GM18511 (cell line): Measurements from ENCODE around the gene AP1B1.
"Not testable (repeated sequence)": the region's sequence is repeated elsewhere in the genome, so short reads cannot be mapped to it uniquely, and the experiment has no call there.

Experiments used
- ATAC-seq: cut with Tn5 transposase; IDR thresholded peaks from one replicate; pipeline ENCODE4 v1.9.1; 2021; ENCODE audit warnings: mild to moderate bottlenecking, moderate library complexity; ENCODE audit not compliant: unreplicated experiment

The AP1B1 gene

DNA sequence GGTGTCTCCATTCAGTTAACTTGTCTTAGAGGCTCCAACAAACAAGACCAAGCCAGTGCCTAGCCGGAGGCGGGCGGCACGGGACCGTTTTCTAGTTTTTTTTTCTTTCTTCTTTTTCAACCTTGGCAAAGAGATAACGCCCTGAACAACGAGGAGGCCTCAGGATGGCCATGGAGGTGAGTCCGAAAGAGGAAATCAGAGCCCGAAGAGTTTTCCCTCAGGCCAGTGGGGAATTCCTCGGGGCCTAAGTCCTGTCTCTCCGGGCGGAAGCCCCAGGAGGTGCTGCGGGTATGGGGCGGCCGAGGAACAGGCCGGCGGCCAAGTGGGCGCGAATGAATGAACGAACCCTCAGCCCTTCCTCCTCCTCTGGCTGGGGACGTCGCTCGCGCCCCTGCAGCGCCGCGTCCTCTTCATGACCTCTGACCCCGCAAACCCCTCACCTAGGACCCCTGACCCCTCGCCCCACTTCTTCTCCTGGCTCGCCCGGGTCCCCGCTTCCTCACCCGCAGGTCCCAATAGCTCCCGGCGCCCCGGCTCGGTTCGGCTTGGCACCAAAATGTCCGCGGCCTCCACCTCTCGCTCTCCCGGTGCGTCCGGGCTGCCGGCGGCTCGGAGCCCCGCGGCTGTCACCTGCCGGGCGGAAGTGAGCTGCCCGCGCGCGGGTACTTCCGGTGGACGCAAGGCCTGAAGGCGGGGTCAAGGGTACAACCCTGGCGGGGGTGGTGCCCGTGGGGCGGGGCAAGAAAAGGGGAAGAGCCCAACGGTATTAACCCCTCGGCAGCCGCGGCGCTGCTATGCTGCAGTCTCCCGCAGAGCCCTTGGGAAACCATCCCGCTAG lies at the start of gene AP1B1:
TSS of gene AP1B1 (minus strand) at position 650 of the 838 bp plus-strand sequence. CDS start 21,327 bp downstream, outside the sequence.
- peak; percentile 82 for ATAC-seq

DNA sequence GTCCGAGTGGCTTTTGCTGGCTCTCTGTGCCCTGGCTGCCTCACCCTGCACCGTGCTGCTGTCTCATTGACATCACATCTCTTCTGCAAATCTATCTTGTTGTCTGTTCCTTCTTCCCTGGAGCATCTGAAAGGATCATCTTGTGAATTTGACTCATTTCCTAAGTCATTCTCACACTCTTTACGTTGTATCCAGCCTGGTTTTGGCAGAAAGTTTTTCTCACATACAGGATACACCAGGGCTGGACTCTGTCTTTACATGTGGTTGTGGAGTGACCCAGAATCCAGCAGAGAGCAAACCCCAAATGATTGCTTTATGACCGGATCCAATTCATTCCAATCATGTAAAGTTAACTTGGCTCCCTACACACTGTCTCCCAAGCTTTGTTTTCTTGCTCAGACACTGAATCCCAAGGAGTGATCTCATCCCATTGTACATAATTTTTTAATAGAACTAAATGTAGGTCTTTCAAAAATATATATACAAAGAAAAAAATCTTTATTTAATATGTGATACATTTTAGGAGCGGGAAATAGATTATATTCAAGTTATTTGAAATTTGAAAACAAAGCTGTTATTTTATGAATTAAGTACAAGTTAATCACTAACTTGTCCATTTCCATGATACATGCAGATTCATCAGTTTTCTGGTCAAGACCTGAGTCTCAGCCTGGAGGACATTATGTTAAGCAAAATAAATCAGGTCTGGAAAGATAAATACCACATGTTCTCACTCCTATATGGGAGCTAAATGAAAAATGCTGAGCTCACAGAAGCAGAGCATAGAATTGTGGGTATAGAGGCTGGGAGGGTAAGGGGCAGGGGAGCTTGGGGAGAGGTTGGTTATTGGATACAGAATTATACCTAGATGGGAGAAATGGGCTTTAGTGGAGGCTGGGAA lies 47.1 kb upstream of the AP1B1 start:
- no peak for ATAC-seq

DNA sequence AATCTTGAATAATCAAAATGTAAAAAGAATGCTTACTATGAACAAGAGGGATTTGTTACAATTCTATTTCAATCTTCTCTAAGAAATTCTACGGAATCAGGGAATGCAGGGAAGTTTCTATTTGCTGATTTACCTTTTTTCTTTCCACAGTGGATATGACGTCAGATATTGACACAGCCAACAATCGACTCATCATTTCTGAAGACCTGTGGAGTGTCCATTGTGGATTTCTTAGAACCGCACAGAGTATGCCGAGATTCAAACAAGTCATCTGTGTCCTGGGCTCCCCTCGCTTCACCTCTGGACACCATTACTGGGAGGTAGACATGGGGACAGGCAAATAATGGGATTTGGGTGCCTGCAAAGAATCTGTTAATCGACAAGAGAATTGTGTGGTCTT lies 45.9 kb upstream of the AP1B1 start:
- ATAC-seq, result no peak

DNA sequence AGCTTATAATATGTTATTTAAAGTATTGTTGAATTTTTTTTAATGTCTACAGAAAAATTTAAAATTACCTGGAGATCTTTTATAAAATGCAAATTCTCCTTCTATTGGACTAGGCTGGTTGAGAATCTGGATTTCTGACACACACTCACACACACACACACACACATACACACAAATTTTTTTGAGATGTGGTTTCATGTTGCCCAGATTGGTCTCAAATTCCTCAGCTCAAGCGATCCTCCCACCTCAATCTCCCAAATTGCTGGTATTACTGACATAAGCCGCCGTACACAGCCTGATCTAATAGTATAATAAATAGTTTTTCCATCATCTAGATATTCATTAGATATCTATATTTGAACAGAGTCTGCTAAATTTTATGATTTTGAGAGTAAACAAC lies 45.5 kb upstream of the AP1B1 start:
- no peak for ATAC-seq

DNA sequence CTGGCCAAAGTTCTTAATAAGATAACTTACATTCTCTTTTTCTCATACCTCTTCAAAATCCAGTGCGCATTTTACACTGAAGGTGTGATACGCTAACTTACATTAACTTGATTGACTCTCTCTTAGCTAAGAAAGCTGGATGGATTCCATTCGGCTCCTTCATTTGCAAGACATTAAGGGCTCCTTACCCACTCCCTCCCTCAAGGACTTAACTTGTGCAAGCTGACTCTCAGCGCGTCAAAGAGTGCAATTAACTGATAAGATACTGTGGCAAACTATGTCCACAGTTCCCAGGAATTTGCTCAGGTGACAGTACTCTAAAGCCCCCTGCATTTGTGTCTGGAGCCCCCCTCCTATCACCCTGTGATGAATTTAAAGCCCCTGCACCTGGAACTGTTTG lies 43.6 kb upstream of the AP1B1 start:
- no peak for ATAC-seq

DNA sequence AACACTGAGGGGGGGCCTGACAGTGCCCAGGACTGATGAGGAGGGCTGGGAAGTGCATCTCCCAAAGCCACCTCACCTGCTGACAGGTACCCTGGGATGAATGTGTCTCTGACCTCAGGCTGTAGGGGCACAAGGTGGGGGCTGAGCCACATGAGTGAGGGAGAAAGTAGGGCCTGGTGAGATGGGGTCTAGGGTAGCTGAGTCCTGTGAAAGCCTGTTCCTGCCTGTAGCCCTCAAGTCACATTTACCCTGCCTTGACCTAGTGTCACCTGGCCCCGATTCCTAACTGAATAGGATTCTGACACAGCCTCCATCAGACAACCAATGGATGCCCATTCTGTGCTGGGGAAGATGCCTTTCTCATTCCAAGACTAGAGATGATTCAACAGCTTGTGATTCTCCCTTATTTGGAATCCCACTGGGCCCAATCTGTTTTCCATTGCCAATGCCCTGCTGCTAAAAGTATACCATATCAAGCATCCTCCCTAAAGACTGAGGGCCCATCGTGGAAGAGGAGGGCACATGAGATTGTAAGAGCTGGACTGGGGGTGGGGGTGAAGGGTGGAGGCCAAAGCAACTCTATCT lies 38.9 kb upstream of the AP1B1 start:
- no peak for ATAC-seq

DNA sequence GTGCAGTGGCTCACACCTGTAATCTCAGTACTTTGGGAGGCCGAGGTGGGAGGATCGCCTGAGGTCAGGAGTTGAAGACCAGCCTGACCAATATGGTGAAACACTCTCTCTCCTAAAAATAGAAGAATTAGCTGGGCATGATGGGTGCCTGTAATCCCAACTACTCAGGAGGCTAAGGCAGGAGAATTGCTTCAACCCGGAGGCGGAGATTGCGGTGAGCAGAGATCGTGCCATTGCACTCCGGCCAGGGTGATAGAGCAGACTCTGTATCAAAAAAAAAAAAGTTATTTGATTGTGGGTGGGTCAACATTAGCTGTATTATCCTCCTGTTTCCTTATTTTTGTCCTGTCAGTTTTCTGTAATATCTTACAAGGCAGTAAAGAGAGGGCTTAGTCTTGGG lies 38.1 kb upstream of the AP1B1 start:
- ATAC-seq, result no peak

DNA sequence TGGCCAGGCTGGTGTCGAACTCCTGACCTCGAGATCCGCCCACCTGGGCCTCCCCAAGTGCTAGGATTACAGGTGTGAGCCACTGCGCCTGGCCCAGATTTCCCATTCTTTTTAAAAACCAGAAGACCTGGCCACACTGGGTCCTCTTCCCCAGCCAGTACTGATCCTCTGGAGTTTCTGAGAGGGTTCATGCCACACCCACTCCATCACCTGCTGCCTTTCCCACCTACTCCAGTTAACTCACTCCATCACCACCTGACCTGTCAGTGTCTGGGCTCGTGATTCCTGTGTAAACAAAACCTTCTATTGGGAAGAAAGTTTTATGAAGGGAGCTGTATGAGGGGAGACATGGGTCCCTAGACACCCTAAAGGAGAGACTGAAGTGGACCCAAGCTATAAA lies 30.3 kb upstream of the AP1B1 start:
- not testable (repeated sequence) for ATAC-seq

DNA sequence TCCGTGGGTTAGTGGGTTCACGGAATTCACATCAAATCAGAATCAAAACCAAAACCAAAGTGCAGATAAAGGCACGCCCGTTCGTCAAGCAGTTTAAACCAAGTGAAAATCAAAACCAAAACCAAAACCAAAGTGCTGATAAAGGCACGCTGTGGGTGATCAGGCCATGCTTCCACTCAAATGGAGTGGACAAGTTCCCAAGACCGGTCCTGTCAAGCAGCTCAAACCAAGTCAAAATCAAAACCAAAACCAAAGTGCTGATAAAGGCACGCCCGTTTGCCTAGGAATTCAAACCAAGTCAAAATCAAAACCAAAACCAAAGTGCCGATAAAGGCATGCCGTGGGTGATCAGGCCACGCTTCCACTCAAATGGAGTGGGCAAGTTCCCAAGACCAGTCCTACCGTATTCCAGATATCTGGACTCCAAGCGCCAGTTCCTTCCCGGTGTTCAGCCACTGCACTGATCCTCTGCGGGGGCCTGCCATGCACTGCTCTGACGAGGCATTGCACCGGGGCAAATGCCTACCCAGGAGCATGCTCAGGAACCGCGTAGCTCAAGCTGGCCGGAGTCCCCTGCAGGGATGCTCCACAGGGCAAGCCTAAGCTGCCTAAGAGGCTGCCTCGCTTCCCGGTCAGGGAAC lies 26.7 kb upstream of the AP1B1 start:
- ATAC-seq, result peak; percentile 41

DNA sequence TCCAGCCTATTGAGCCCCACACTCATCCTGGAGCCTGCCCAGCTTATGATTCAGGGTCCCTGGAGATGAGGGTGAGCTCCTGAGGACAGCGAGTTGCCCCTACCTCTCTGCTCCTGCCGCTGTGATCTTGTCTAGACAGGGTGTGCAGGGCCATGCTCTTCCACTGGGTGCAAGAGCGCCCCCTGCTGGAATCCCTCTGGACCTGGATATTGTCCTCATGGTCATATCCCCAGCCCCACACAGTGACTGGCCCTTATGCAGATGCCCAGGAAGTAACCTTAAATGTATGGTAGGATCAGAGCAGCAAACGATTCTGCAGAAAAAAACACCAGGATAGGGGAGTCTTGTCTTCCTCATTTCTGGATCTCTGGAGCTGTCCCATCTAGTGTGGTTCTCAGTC lies 24.4 kb upstream of the AP1B1 start:
- not testable (repeated sequence) for ATAC-seq

DNA sequence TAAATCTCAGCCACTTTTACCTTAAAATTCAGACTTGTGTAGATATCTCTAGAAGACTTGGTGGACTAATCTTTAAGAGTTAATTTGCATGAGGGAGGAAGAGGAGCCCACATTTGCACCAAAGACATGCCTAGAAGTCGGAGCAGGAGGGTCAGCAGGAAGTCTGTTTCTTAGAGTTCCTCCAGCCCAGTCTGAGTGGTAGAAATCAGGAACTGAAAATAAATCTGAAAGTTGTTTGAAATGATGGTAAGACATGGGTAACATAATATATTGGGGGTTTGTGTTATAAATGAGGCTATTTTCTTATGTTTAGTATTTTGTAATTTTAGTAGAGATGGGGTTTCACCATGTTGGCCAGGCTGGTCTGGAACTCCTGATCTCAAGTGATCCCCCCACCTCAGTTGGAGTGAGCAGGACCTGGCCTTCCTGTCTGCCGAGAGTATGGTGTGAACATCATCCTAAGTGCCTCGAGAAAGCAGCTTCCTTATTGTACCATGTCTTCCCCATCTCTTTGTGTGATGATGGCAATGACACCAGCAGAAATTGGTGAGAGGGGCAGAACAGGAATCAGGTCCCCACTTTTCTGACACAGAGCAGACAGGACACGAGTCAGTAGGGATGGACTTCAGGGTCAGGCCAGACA lies 23.3 kb upstream of the AP1B1 start:
- not testable (repeated sequence) for ATAC-seq

DNA sequence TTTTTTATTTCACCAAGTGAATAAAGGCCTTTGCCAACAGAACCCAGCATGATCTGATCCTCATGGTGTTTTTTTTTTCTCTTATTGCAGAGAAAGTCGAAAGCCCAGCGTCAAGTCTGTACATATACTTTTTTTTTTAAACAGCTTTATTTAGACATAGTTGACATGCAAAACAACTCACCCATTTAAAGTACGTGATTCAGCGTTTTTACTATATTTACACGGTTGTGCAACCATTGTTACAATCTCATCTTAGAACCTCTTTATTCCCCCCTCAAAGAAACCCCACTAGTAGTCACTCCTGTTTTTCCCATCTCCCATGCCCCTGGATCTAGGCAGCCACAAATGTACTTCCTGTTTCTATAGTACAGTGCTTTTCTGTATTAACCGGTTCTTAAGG lies 20.6 kb upstream of the AP1B1 start:
- ATAC-seq, result no peak

DNA sequence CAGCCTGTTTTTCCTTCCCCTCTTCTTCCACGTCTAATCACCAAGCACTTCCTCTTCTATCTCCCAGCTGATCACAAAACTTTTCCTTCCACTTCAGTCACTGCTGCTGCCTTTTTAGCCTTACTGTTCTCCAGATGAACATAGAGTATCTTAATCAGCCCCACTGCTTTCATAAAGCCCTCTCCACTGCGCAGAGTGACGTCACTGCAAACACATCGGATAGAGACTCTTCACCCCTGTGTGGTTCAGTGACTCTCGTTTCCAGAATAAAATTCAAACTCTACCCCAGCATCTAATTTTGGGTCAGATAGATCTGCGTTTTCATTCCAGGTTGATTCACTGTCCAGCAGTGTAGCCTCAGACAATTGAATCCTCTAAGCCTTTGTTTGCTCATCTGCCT lies 13.2 kb upstream of the AP1B1 start:
- ATAC-seq, result not testable (repeated sequence)

DNA sequence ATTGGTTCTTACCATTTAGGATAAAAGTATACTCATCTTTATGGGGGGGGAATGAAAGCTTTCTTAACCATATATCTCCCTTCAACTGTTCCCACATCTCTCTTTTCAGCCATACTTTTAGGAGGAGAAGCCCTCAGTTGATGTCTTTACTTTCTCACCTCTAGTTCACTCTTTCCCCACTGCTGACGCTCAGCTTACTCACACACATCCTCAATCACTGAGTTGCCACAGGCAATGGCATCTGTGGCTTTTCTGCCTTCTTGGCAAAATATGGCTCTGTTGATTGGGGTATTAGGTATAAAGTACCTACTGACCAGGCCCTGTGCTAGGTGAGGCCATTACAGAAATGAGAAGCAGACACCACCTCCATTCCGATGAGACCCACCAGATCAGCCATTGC lies 12.2 kb upstream of the AP1B1 start:
- ATAC-seq, result no peak

DNA sequence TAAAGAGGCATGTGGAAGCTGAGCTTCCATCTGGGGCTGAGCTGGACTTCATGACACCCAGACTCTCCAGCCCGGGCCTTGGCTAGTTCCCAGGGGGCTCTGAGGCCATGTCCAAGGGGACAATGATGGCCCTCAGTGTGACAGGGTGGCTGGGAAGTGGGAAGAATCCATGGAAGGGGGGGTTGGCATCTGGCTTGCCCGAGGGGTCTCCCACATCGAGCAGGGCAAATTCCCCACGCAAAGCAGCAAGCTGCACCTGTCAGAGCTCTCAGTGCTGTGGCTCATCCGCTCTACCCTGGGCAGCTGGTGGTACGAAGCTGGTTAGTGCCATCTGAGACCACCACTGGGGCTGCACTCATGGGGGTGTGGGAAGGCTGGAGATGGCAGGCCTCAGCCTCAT lies 9.4 kb upstream of the AP1B1 start:
- ATAC-seq, result no peak

DNA sequence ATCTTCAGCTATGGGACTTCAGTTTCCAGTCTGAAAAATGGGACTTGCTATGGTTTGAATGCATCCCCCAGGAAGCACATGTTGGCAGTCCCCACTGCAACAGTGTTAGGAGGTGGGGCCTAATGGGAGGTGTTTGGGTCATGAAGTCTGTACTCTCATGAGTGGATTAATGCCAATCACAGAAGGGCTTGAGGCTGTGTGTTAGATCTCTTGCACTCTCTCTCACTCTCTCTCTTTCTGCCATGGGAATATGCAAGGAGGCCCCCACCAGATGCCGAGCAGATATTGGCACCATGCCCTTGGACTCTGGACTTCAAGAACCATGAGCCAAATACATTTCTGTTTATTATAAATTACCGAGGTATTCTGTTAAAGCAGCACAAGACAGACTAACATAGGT lies 7.8 kb upstream of the AP1B1 start:
- no peak for ATAC-seq

DNA sequence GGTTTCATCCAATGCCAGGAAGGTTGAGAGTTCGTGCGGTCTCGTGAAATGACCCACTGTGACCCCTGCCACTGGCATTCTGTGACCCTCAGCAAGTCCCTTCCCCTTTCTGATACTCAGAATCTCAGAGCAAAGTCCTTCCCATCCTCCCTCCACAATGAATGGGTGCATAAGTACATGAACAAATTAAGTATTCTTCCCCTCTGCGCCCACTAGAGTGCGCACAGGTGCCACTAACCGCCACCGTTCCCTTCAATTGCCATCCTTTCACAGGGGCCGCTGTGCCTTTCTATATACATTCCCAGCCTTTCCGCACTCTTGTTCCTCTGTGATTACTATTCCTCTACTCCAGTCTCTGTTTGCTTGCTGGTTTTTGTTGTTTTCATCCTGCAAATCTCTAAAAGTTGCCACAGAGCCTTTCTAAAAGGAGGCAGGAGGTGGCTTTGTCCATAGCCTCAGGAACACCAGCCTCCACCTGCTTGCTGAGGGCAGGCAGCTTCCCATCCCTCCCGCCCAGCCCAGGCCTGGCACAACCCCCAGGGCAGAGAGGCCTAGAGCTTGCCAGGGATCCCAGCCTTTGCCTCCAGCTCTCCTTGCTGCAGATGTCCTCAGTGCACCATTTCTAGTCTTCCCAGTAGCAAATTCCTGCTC lies 6.7 kb upstream of the AP1B1 start:
- ATAC-seq, result no peak

DNA sequence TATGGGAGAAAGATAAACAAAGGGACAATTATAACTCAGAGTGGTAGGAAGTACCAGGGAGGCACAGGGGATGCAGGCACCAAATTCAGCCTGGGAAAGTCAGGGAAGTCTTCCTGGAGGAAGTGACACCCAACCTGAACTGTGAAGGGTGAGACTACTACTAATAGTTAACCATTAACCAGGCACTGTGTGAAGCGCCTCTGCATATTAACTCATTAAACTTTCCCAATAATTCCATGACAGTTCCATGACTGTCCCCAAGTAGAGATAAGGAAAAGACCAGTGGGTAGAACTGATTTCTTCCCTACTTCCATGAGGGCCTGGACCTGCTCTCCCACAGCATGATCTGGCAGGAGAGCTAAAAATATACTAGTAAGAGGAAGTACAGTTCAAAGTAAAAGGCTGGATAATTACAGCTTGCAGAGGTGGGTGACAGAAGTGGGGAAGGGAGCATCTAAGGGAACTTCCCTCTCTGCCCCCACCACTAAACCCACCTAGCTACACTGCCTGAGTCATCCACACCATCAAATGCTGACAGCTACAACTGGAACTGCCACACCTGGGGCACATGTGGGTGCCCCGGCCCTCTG lies 4.7 kb upstream of the AP1B1 start:
- no peak for ATAC-seq

DNA sequence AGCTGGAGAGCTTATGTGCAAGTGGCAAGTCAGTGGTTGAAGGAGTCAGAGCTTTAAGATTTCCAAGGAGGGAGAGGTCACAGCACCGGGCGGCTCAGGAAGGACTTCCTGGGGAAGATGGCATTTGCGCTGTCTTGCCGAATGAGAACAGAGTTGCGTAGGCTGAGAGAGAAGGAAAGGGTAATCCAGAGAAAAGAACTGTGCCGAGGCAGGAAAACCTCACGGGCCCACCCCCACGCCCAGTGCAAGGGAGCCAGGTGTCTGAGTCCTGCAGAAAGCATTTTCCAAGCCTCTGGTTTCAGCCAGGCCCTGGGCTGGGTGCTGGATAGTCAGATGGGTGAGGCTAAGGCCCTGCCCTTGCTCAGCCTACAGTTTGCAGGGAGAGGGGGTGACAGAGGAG lies 3.2 kb upstream of the AP1B1 start:
- ATAC-seq, result no peak

DNA sequence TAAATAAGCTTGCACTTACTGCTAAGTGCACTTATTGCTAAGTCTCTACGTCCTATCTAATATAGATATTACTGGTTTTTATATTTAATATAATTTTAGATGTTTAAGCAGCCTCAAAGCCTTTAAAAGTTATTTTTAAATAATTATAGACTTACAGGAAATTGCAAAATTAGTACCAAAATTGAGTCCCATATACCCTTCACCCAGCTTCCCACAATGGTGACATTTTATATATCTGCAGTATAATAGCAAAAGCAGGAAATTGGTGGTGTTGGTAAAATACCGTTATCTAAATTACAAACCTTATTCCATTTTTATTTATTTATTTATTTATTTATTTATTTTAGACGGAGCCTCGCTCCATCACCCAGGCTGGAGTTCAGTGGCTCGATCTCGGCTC lies 1.9 kb upstream of the AP1B1 start:
- no peak for ATAC-seq
